ENCODE measurements around the gene KRT83. TPM values are rescaled to one million over a fixed set of nuclear protein-coding genes. Genes with fewer than 3 reads are reported as not detected.

Gene KRT83
- total RNA-seq, 1 experiment from 2014 or later, result not detected

GRCh38 chr12:52338241-52338960 is 17.2 kb upstream of the KRT83 start:
- Histone ChIP-seq H3K79me2 (ENCODE audit: insufficient read depth, low read length) (no peaks in the 10 kb centered on the region), H4K8ac (replicated peaks; ENCODE audit: insufficient read length, low read depth, low read length) (no peak overlapping the region), H3K27me3 (ENCODE audit: insufficient read depth, low read length) (no peaks in the 10 kb centered on the region), H3K4ac (ENCODE audit: low read depth, low read length) (no peak overlapping the region), H4K5ac (ENCODE audit: insufficient read length, low read depth, low read length) (no peak overlapping the region), H3K4me2 (ENCODE audit: insufficient read depth, insufficient read length, low read length) (no peak overlapping the region), H2BK120ac (ENCODE audit: low read depth, low read length, poor library complexity, severe bottlenecking) (no peak overlapping the region), H2BK15ac (ENCODE audit: low read depth, low read length) (no peak overlapping the region), H3K27ac (ENCODE audit: insufficient read length, low read depth, low read length) (no peak overlapping the region), H3K14ac (ENCODE audit: insufficient read depth, low read length) (no peak overlapping the region), H4K20me1 (ENCODE audit: control insufficient read depth, insufficient read depth, insufficient read length) (no peaks in the 10 kb centered on the region), H2BK5ac (ENCODE audit: insufficient read length, low read length) (no peak overlapping the region), H3K9ac (ENCODE audit: extremely low read depth, insufficient read length, low read length) (no peak overlapping the region), H4K91ac (ENCODE audit: insufficient read length, low read depth, low read length) (no peak overlapping the region), H3K4me1 (ENCODE audit: insufficient read depth, low read length) (no peaks in the 10 kb centered on the region), H2AK5ac (ENCODE audit: insufficient read length, low read length) (no peak overlapping the region), H3T11ph (ENCODE audit: low read length) (no peak overlapping the region), H2BK20ac (ENCODE audit: low read depth, low read length, poor library complexity, severe bottlenecking) (no peak overlapping the region), H3K79me1 (ENCODE audit: insufficient read depth, low read depth, low read length, poor library complexity, severe bottlenecking) (no peaks in the 10 kb centered on the region), H3K23me2 (ENCODE audit: insufficient read length, low read depth, low read length, poor library complexity, severe bottlenecking) (no peaks in the 10 kb centered on the region), H3K23ac (ENCODE audit: insufficient read length, low read depth, low read length) (no peak overlapping the region), H3K56ac (ENCODE audit: insufficient read length, low read depth, low read length) (no peak overlapping the region), H2AFZ (ENCODE audit: low read length) (no peak overlapping the region), H3K9me3 (ENCODE audit: control insufficient read depth, low read depth, low read length) (no peaks in the 10 kb centered on the region), H3K18ac (ENCODE audit: insufficient read length, low read depth, low read length) (no peak overlapping the region), H2BK12ac (ENCODE audit: insufficient read length, low read depth, low read length) (no peak overlapping the region)
- Mint-ChIP-seq H3K27me3 (ENCODE audit: low read depth) (peaks cover 7% of the 10 kb centered on the region), H3K9me3 (peaks cover 0 to 2% of the 10 kb centered on the region in 2 experiments; a peak in 1 of 5 replicates), H3K27ac (peak overlapping the region in 1 of 3 experiments; percentile 35; a peak in 2 of 7 replicates), H3K36me3 (ENCODE audit: insufficient read depth in 1 of 3, low read depth in 3 of 3) (no peaks in the 10 kb centered on the region; a peak in 1 of 7 replicates), H3K4me3 (no peak overlapping the region), H3K4me1 (peaks cover 8 to 9% of the 10 kb centered on the region in 2 experiments)
- no peak for TF ChIP-seq CTCF (conservative IDR thresholded peaks at IDR 0.05)
- no peak for DNase-seq
- no CpG with 5 or more reads among the region's 10 CpGs for WGBS (ENCODE audit: extremely low coverage, insufficient read length, low lambda C conversion rate)
